GM23248 (cell line): ENCODE measurements around the gene SLC16A2.

Experiments
- EZH2 ChIP-seq: fragments of 200-600 bp; sonication (generic); IDR thresholded peaks from 2 replicates; pipeline ENCODE4 v1.6.1; 2018; ENCODE audit warnings: antibody characterized with exemption, mild to moderate bottlenecking; ENCODE audit not compliant: insufficient read depth, poor library complexity, severe bottlenecking
- EZH2phosphoT487 ChIP-seq: fragments of 200-600 bp; sonication (generic); IDR thresholded peaks from 2 replicates; pipeline ENCODE4 v1.6.1; 2018; ENCODE audit warnings: antibody characterized with exemption, moderate library complexity, mild to moderate bottlenecking, low read depth; ENCODE audit not compliant: insufficient read depth

DNA sequence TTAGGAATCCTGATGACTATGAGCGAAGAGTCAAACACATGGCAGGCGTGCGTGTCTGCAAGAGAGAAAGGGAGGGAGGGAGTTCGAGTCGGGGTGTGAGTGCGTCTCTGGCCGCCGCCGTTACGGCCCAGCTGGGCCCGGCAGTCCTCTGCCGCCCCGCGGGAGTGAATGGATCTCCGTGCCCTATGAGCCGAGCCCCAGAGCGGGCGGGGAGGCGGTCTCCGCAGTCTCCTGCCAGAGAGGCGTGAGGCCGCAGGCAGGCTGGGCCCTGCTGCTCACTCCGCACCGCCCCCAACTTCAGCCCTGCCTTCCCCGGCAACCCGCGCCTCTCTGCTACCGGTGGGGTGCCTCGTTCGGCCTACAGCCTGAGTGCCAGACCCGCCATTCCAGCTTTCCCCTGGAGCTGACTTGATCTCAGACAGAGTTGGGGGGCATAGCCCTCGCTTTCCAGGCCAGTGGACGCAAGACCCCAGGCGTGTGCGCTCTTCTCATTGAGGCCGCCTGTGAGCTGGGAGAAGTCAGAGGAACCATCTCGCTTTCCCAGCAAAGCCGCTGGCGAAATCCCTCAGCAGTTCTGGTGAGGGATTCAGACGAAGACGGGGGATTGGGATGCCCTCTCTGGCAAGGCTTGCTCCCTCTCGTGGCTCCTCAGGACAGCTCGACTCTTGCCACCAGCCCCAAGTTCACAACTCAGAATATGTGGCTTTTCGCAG lies 1.4 kb downstream of the SLC16A2 start:
- TF ChIP-seq EZH2 (no peak), EZH2phosphoT487 (no peak)
